GM20000 (cell line): ENCODE data around the gene TNPO3.
A peak's percentile ranks its signal among the peaks of the same experiment; 100 is the strongest.

Experiments
- DNase-seq: peaks from one replicate; pipeline ENCODE4 v3.0.0; 2012; ENCODE audit warnings: low spot score
- CTCF ChIP-seq: IDR thresholded peaks from 2 replicates; pipeline ENCODE4 v1.5.1; 2012; ENCODE audit warnings: mild to moderate bottlenecking, control low read depth; ENCODE audit errors: extremely low read depth, missing control alignments

Gene TNPO3

GRCh38 chr7:128940494-128941322, 114.2 kb downstream of the TNPO3 start:
- TF ChIP-seq CTCF = no peak
- DNase-seq = peak; percentile 91

GRCh38 chr7:128939861-128940410, 115.0 kb downstream of the TNPO3 start:
- TF ChIP-seq CTCF = peak; percentile 36
- peak; percentile 79 for DNase-seq

GRCh38 chr7:128939075-128939860, 115.6 kb downstream of the TNPO3 start:
- TF ChIP-seq CTCF = no peak
- DNase-seq = peak; percentile 80

GRCh38 chr7:128938544-128939074, 116.3 kb downstream of the TNPO3 start:
- DNase-seq = no peak
- no peak for TF ChIP-seq CTCF

GRCh38 chr7:128937647-128938543, 117.0 kb downstream of the TNPO3 start, which contains the start of gene IRF5:
TSS of gene IRF5 (plus strand) at chr7:128937927. CDS start at chr7:128942082, 4,155 bp downstream.
- peak; percentile 68 for DNase-seq
- TF ChIP-seq CTCF = no peak

GRCh38 chr7:128937271-128937646, 117.7 kb downstream of the TNPO3 start:
- no peak for TF ChIP-seq CTCF
- no peak for DNase-seq
